ENCODE results near the gene TRAPPC3L.
A peak's percentile ranks its signal among the peaks of the same experiment; 100 is the strongest.

TRAPPC3L gene

GRCh38 chr6:116522896-116523295, 22.6 kb downstream of the TRAPPC3L start:
- TF ChIP-seq CTCF (IDR thresholded peaks at IDR 0.05; ENCODE audit: low read depth, low read length) = no peak
- no peak overlapping the region for H3K4me3 ChIP-seq (replicated peaks in 1 of 2; ENCODE audit: low read depth in 2 of 2, low read length in 2 of 2)
- DNase-seq (ENCODE audit: low read depth in 2 of 2) = no peak

- peak in 1 of 2 donors; percentile 12 for DNase-seq (ENCODE audit: low read depth in 2 of 2)
- H3K4me3 ChIP-seq (replicated peaks in 1 of 2; ENCODE audit: low read depth in 2 of 2, low read length in 2 of 2) = no peak overlapping the region
Measured at GRCh38 chr6:116518621-116519368, 26.7 kb downstream of the TRAPPC3L start.

GRCh38 chr6:116515141-116515540, 30.3 kb downstream of the TRAPPC3L start:
- no peak for TF ChIP-seq CTCF (IDR thresholded peaks at IDR 0.05; ENCODE audit: low read depth, low read length)
- no peak for DNase-seq (ENCODE audit: low read depth in 2 of 2)
- no peak overlapping the region for H3K4me3 ChIP-seq (replicated peaks in 1 of 2; ENCODE audit: low read depth in 2 of 2, low read length in 2 of 2)

More at GRCh38 chr6:116518621-116519368, 26.7 kb downstream of the TRAPPC3L start:
- no peak for TF ChIP-seq CTCF (IDR thresholded peaks at IDR 0.05; ENCODE audit: low read depth, low read length)

GRCh38 chr6:116514111-116514510, 31.4 kb downstream of the TRAPPC3L start:
- H3K4me3 ChIP-seq (replicated peaks in 1 of 2; ENCODE audit: low read depth in 2 of 2, low read length in 2 of 2) = peak overlapping the region in 1 of 2 donors; percentile 15
- DNase-seq (ENCODE audit: low read depth in 2 of 2) = no peak
- TF ChIP-seq CTCF (IDR thresholded peaks at IDR 0.05; ENCODE audit: low read depth, low read length) = no peak

- no peak for DNase-seq (ENCODE audit: low read depth in 2 of 2)
- TF ChIP-seq CTCF (IDR thresholded peaks at IDR 0.05; ENCODE audit: low read depth, low read length) = no peak
- H3K4me3 ChIP-seq (replicated peaks in 1 of 2; ENCODE audit: low read depth in 2 of 2, low read length in 2 of 2) = peak overlapping the region; percentile 51 to 62
Measured at GRCh38 chr6:116513224-116513875, 32.1 kb downstream of the TRAPPC3L start.

GRCh38 chr6:116512734-116513133, 32.8 kb downstream of the TRAPPC3L start:
- no peak for TF ChIP-seq CTCF (IDR thresholded peaks at IDR 0.05; ENCODE audit: low read depth, low read length)
- H3K4me3 ChIP-seq (replicated peaks in 1 of 2; ENCODE audit: low read depth in 2 of 2, low read length in 2 of 2) = peak overlapping the region; percentile 51 to 62
- no peak for DNase-seq (ENCODE audit: low read depth in 2 of 2)

Measured in cardiac fibroblast (primary cell).